Measurements from ENCODE around the gene BRIP1.

GRCh38 chr17:61662741-61663140 is 200.6 kb downstream of the BRIP1 start:
- TF ChIP-seq EZH2phosphoT487 (IDR thresholded peaks at IDR 0.05; ENCODE audit: insufficient read depth, low read depth) (no peak), EZH2 (IDR thresholded peaks at IDR 0.05; ENCODE audit: insufficient read depth, poor library complexity, severe bottlenecking) (no peak)

All from GM23248 (cell line).